NCI-H345 (cell line): ENCODE measurements around the gene TMEM154.

ENCODE experiments used
- DNase-seq: peaks from one replicate; lab custom pipeline; 2025; lab: John Stamatoyannopoulos, UW

TMEM154 gene

GRCh38 chr4:152628128-152628527, 51.7 kb downstream of the TMEM154 start:
- DNase-seq = no peak

GRCh38 chr4:152626790-152627189, 53.0 kb downstream of the TMEM154 start:
- DNase-seq = no peak

GRCh38 chr4:152620915-152621314, 58.9 kb downstream of the TMEM154 start:
- no peak for DNase-seq

GRCh38 chr4:152620218-152620617, 59.6 kb downstream of the TMEM154 start:
- no peak for DNase-seq

GRCh38 chr4:152619556-152619955, 60.2 kb downstream of the TMEM154 start:
- no peak for DNase-seq

GRCh38 chr4:152618971-152619370, 60.8 kb downstream of the TMEM154 start:
- no peak for DNase-seq

GRCh38 chr4:152616804-152617203, 63.0 kb downstream of the TMEM154 start:
- no peak for DNase-seq

GRCh38 chr4:152613841-152614721, 65.7 kb downstream of the TMEM154 start:
- no peak for DNase-seq

GRCh38 chr4:152613351-152613750, 66.4 kb downstream of the TMEM154 start:
- DNase-seq = peak; percentile 33

GRCh38 chr4:152610131-152610530, 69.7 kb downstream of the TMEM154 start:
- no peak for DNase-seq

- no peak for DNase-seq
These were observed 70.3 kb downstream of the TMEM154 start for GRCh38 chr4:152609481-152609880.

GRCh38 chr4:152607178-152607577, 72.6 kb downstream of the TMEM154 start:
- peak; percentile 29 for DNase-seq

GRCh38 chr4:152606753-152607152, 73.0 kb downstream of the TMEM154 start:
- DNase-seq = peak; percentile 29

GRCh38 chr4:152605641-152606335, 74.0 kb downstream of the TMEM154 start:
- no peak for DNase-seq

GRCh38 chr4:152605031-152605430, 74.8 kb downstream of the TMEM154 start:
- DNase-seq = no peak

GRCh38 chr4:152601156-152601555, 78.6 kb downstream of the TMEM154 start:
- no peak for DNase-seq

GRCh38 chr4:152599636-152600035, 80.2 kb downstream of the TMEM154 start:
- DNase-seq = no peak

GRCh38 chr4:152599095-152599494, 80.7 kb downstream of the TMEM154 start:
- no peak for DNase-seq

- DNase-seq = no peak
These were observed 81.3 kb downstream of the TMEM154 start for GRCh38 chr4:152598454-152598853.

- DNase-seq = peak; percentile 45
These were observed 84.5 kb downstream of the TMEM154 start for GRCh38 chr4:152594978-152595925.

GRCh38 chr4:152594057-152594456, 85.7 kb downstream of the TMEM154 start:
- DNase-seq = no peak

GRCh38 chr4:152591876-152592275, 87.9 kb downstream of the TMEM154 start:
- no peak for DNase-seq
